Measurements from ENCODE around the gene HHAT.

The HHAT gene

DNA sequence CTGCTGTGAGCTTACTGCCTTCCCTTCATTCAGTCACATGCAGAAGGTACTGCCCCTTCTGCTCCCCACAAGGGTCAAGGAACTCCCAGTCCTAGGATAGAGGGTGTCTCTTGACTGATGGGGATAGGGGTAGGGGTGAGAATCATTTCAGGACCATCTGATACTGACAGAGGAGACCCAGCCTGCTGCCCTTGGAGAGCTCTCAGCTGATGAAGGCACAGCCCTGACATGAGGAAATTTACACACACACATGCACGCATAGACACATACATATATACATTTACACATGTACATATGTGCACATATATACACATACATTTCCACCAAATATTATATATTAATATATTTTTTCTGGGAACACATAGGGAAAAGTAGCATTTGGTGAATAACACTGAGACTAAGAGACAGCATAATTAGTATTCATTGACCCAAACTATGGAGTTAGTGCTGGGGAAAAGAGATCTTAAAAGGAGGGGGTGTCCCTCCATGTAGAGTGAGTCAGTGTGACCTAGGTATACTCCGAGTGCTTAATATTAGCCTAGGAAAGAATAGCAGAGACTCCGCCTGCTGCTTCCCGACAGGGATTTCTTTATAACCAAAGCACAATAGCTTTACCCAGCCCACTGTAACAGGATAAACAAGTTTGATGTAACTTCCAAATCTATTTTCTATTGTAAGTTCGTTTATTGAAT, 27.6 kb upstream of the HHAT start:
- TF ChIP-seq ZNF274 (IDR thresholded peaks at IDR 0.05; ENCODE audit: low read depth, low read length) = no peak

DNA sequence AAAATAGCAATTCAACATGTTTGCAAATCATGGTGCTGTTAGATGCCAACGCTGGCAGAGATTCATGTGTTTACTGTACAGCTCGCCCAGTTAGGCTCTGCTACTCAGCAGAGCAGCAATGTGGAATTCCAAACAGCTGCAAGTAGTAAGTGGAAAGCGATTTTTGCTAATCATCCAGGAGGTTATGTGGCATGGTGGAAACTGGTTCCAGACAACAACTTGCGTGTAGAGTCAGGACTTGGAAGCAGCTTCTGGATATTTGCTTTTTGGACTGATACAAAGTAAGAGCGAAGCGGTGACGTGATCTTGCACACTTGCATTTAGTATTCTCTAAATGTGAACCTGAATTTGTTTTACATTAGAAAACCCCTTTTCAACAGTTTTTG, 27.1 kb upstream of the HHAT start:
- no peak overlapping the region for H3K4me3 ChIP-seq (ENCODE audit: low read length)
- TF ChIP-seq ZNF274 (IDR thresholded peaks at IDR 0.05; ENCODE audit: low read depth, low read length) = no peak

More for the DNA sequence above, 27.6 kb upstream of the HHAT start:
- no peak overlapping the region for H3K4me3 ChIP-seq (ENCODE audit: low read length)

DNA sequence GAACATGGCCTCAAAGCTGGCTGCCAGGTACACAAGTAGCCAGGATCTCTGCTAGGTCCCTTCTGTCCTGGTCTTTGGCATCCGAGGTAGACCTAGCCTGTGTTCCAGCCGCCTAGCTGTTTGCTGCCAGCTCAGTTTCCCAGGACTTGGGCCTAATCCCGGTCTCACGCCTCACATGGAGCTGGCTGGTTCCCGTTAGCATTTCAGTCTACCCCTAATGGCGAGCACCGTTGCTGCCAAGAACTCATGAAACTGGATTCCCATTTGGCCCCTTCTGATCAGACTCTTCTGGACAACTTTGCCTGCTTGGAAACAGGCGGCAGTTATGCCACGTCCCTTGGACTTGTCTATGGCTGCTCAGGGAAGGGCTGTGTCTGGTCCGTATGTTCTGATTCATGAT, 26.2 kb upstream of the HHAT start:
- no peak overlapping the region for H3K4me3 ChIP-seq (ENCODE audit: low read length)
- TF ChIP-seq ZNF274 (IDR thresholded peaks at IDR 0.05; ENCODE audit: low read depth, low read length) = no peak

DNA sequence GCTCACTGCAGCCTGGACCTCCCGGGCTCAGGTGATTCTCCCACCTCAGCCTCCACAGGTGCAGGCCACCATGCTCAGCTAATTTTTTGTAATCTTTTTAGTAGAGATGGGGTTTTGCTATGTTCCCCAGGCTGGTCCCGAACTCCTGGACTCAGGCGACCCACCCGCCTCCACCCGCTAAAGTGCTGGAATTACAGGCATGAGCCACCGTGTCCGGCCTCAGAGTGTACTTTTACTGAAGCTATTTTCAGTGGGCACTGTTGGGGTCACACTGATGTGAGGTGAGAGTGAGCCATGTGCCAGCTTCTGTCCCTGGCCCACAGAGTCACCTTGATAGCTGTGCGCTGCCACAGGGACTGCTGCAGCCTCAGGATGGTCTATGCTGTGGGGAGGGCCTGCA, 25.3 kb upstream of the HHAT start:
- TF ChIP-seq ZNF274 (IDR thresholded peaks at IDR 0.05; ENCODE audit: low read depth, low read length) = no peak
- H3K4me3 ChIP-seq (ENCODE audit: low read length) = no peak overlapping the region

DNA sequence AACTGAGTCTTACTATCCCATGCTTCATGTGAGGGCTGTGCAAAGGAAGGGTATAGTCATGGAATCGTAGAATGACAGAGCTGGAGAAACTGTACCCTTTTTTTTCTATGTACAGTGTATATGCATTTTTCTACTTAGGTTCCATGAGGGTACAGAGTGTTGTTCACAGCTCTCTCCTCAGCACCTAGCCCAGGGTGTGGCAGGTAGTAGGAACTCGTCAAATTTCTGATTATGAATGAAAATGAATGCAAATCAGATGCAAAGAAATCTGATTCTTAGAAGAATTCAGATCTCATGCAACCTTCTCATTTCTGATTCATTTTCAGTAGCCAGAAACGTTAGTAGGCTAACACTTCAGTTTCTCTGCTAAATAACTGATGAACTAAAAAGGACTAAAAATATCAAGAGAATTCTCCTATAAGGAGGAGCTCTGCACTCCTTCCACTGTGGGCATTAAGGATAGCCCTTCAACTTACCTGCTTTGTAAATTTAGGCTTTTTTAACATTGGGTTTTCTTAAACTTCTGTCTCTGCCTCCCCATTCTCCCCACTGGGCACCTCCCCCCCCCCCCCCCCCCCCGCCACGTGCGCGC, 18.0 kb upstream of the HHAT start:
- no peak for TF ChIP-seq ZNF274 (IDR thresholded peaks at IDR 0.05; ENCODE audit: low read depth, low read length)
- H3K4me3 ChIP-seq (ENCODE audit: low read length) = no peak overlapping the region

DNA sequence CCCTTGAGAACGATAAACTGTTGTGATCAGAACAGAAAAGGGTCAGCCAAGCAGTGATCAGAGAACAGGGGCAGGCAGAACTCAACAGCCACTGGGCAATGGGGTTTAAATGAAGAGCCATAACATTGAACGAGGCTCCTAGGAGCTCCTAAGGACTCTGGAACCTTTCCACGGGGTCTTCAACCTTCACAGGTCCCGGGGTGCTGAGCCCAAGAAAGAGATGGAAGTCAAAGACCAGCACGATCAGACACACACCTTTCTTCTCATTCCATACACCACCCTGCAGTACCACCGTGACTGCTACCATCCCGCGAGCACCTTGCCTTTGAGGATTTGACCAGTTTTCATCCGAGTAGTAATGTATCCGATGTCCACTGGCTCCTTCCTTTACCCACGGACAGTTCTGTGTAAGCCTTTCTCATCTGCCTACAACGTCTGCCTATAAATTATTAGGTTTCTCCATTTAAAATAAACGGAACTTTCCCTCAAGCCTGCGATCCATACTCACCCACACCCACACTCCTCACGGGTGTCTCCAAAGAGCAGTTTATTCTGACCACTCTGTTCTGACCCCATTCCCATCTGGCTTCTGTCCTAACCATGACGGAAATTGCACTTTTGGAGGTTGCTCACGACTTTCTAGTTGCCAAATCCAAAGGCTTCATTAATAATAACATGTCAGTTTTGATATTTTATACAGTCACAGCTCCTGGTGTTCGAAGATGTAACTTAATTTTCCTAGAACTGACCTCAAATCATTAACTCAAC, 16.8 kb upstream of the HHAT start:
- no peak for TF ChIP-seq ZNF274 (IDR thresholded peaks at IDR 0.05; ENCODE audit: low read depth, low read length)

DNA sequence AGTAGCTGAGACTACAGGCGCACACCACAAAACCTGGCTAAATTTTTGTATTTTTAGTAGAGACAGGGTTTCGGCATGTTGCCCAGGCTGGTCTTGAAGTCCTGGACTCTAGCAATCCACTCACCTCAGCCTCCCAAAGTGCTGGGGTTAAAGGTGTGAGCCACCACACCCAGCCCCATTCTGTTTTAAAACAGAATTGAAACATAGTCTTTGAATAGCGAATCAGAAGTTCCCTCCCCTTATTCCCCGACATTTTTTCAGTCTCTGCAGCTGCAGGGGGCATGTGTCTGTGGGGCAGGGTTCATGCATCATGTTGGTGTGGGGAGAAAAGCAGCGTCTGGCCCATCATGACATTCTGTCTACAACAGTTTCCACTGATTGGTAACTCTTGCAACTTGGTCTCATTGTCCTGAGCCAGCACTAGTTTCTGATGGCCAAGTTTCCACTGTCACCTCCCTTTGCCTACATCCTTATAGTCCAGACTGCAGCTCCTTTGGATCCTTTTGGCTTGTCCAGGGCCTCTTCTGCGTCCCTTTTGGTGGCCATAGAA, 15.6 kb upstream of the HHAT start:
- TF ChIP-seq ZNF274 (IDR thresholded peaks at IDR 0.05; ENCODE audit: low read depth, low read length) = no peak
- H3K4me3 ChIP-seq (ENCODE audit: low read length) = no peak overlapping the region

More for the DNA sequence above, 16.8 kb upstream of the HHAT start:
- peak overlapping the region; percentile 4; the same call in 1 of the 2 replicates for H3K4me3 ChIP-seq (ENCODE audit: low read length)

DNA sequence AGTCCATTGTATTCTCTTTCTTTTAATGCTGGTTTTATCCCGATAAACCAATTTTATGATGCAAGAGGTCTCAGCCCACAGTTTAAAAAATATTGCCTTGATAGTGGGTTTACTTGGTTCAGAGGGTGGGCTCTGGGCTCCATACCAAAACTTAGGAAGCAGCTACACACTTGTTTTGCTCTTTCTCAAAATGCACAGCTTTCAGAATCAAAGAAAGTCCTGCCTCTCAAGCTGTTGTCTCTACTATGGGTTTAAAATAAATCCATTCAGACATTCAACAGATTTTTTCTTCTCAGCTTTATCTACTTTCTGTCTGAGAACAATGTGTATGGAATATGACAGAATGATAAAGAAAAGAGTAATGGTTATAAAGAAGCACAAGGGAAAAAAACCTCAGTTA, 14.8 kb upstream of the HHAT start:
- H3K4me3 ChIP-seq (ENCODE audit: low read length) = no peak overlapping the region
- no peak for TF ChIP-seq ZNF274 (IDR thresholded peaks at IDR 0.05; ENCODE audit: low read depth, low read length)

DNA sequence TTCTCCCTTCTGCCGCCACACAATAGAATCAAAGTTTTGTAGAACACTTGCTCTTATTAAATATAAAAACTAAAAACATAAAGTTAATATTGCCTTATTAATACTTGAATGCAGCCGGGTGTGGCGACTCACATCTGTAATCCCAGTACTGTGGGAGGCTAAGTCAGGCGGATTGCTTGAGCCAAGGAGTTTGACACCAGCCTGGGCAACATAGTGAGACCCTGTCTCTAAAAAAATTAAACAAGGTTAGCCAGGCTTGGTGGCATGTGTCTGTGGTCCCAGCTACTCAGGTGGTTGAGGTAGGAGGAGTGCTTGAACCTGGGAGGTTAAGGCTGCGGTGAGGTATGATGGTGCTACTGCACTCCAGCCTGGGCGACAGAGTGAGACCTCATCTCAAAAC, 13.2 kb upstream of the HHAT start:
- no peak overlapping the region for H3K4me3 ChIP-seq (ENCODE audit: low read length)
- no peak for TF ChIP-seq ZNF274 (IDR thresholded peaks at IDR 0.05; ENCODE audit: low read depth, low read length)

DNA sequence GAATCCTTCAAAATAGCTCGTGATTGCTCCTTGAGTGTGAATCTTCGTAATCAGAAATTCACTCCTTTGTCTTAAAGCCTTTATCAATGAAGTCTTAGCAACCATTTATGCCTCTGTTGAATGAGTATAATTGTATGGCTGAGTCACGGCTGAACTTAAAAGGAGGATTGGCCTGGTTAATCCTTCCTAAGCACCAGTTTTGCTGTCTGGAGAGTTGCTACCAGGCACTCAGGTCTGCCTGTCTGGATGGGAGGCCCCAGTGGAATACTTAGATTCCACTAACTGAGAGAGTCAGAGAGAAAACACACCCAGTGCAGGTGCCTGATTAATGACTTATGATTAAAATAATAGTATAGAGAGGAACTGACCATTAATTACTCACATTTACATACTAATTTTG, 7.6 kb upstream of the HHAT start:
- no peak overlapping the region for H3K4me3 ChIP-seq (ENCODE audit: low read length)
- no peak for TF ChIP-seq ZNF274 (IDR thresholded peaks at IDR 0.05; ENCODE audit: low read depth, low read length)

DNA sequence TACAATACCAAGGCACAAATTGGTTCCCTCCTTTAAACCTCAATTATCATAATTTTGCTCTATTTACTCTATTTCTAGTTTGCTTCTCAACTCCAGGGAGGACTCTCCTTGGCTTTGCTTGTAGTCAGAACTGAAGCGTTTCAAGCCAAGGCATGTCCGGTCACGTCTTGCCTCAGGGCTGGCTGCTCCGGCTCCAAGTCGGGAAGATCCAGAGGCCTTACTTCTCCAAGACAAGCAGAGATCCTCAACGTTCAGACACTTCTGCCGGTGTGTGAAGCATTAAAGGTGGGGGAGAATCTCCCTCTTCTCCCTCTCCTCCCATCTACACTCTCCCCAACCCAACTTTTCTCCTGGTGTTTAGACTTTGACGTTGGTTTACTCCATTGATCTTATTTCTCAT, 7.2 kb upstream of the HHAT start:
- no peak for TF ChIP-seq ZNF274 (IDR thresholded peaks at IDR 0.05; ENCODE audit: low read depth, low read length)
- H3K4me3 ChIP-seq (ENCODE audit: low read length) = no peak overlapping the region

DNA sequence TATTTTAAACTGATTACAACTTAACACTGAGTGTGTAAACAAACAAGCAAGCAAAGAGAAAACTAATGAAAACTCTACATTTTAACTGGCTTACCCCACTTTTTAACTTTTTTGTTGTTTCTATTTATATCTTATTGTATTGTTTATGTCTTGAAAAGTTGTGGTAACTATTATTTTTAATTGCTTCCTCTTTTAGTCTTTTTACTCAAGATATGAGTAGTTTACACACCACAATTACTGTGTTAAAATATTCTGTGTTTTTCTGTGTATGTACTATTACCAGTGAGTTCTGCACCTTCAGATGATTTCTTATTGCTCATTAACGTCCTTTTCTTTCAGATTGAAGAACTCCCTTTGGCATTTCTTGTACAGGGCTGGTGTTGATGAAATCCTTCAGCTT, 4.7 kb upstream of the HHAT start:
- H3K4me3 ChIP-seq (ENCODE audit: low read length) = no peak overlapping the region
- no peak for TF ChIP-seq ZNF274 (IDR thresholded peaks at IDR 0.05; ENCODE audit: low read depth, low read length)

DNA sequence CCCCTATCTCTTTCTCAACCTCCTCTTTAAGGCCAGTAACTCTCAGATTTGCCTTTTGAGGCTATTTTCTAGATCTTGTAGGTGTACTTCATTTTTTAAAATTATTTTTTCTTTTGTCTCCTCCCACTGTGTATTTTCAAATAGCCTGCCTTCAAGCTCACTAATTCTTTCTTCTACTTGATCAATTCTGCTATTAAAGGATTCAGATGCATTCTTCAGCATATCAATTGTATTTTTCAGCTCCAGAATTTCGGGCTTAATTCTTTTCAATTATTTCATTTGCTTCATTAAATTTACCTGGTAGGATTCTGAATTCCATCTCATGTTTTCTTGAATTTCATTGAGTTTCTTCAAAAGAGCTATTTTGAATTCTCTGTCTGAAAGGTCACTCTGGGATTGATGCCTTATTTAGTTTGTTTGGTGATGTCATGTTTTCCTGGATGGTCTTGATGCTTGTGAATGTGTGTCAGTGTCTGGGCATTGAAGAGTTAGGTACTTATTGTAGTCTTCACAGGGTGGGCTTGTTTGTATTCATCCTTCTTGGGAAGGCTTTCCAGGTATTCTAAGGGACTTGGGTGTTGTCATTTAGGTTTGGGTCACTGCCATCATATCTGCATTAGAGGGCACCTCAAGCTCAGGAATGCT, 3.6 kb upstream of the HHAT start:
- H3K4me3 ChIP-seq (ENCODE audit: low read length) = no peak overlapping the region
- no peak for TF ChIP-seq ZNF274 (IDR thresholded peaks at IDR 0.05; ENCODE audit: low read depth, low read length)

DNA sequence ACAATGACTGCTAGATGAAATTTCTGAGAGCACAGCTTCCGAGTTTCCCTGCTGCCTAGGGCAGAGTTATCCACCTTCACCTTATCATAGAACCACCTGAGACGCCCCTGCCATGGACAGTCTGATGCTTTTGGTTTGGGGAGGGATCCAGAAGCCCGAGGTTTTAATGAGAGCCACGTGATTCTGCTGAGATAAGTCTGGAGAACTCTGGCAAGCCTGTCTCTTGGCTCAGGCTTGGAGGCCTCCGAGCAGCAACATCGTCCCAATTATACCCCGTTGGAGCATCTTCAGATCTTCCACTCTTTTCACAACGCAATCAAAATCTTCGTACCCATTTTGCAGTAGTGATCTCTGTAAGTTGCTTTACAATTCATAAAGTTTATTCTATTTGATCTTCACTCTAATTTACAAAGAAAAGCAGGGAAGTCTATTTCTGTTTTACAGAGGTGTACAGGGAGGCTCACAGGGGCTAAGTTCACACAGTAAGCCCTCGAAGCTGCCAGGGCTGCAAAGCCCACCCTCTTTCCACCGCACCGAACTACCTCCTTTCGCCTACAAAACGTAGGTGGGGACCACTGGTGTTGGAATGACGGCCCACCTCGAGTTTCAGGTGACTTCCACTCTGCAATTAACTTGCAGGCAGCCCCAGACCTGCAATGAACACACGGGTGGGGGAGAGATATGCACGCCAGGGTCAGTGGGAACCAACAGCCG, 513 bp upstream of the HHAT start:
- no peak for TF ChIP-seq ZNF274 (IDR thresholded peaks at IDR 0.05; ENCODE audit: low read depth, low read length)

More for the DNA sequence above, 513 bp upstream of the HHAT start:
- H3K4me3 ChIP-seq (ENCODE audit: low read length) = peak overlapping the region; percentile 69; the same call in 1 of the 2 replicates

Data from GM08714 (cell line).